H9 (cell line): ENCODE measurements around the gene MED13L. TPM values are rescaled to one million over a fixed set of nuclear protein-coding genes. Genes with fewer than 3 reads are reported as not detected.

ENCODE experiments used
- DNase-seq: peaks from one replicate; pipeline ENCODE4 v3.0.0-alpha.2; 2017
- H2AFZ ChIP-seq: one replicate; pipeline ENCODE4 v1.6.1; 2013; ENCODE audit warnings: mild to moderate bottlenecking, low read length, control low read depth, moderate library complexity
- H2AK5ac ChIP-seq: 2 replicates; pipeline ENCODE4 v1.6.1; 2013; ENCODE audit warnings: low read length, control low read depth, mixed read lengths; ENCODE audit not compliant: insufficient read length
- H2BK120ac ChIP-seq: one replicate; pipeline ENCODE4 v1.6.1; 2013; ENCODE audit warnings: low read depth, mild to moderate bottlenecking, low read length, control low read depth, inconsistent platforms; ENCODE audit not compliant: poor library complexity, severe bottlenecking
- H2BK12ac ChIP-seq: 2 replicates; pipeline ENCODE4 v1.6.1; 2013; ENCODE audit warnings: low read length, control low read depth, mixed read lengths, low read depth; ENCODE audit not compliant: insufficient read length
- H2BK15ac ChIP-seq: 2 replicates; pipeline ENCODE4 v1.6.1; 2013; ENCODE audit warnings: low read depth, low read length, control low read depth
- H2BK20ac ChIP-seq: one replicate; pipeline ENCODE4 v1.6.1; 2013; ENCODE audit warnings: low read depth, mild to moderate bottlenecking, low read length, control low read depth, inconsistent platforms; ENCODE audit not compliant: poor library complexity, severe bottlenecking
- H2BK5ac ChIP-seq: 2 replicates; pipeline ENCODE4 v1.6.1; 2013; ENCODE audit warnings: low read length, control low read depth, mixed read lengths; ENCODE audit not compliant: insufficient read length
- H3K14ac ChIP-seq: 2 replicates; pipeline ENCODE4 v1.6.1; 2013; ENCODE audit warnings: low read length, control low read depth; ENCODE audit not compliant: insufficient read depth
- H3K18ac ChIP-seq: 2 replicates; pipeline ENCODE4 v1.6.1; 2013; ENCODE audit warnings: low read depth, mild to moderate bottlenecking, mixed read lengths, low read length, control low read depth; ENCODE audit not compliant: insufficient read length
- H3K23ac ChIP-seq: 2 replicates; pipeline ENCODE4 v1.6.1; 2013; ENCODE audit warnings: low read length, control low read depth, mixed read lengths, low read depth; ENCODE audit not compliant: insufficient read length
- H3K23me2 ChIP-seq: 2 replicates; pipeline ENCODE4 v1.6.1; 2013; ENCODE audit warnings: low read depth, mild to moderate bottlenecking, mixed read lengths, low read length, control low read depth; ENCODE audit not compliant: insufficient read length, poor library complexity, severe bottlenecking
- H3K27ac ChIP-seq: 2 replicates; pipeline ENCODE4 v1.5.1; 2013; ENCODE audit warnings: low read length, control low read depth, mixed read lengths, low read depth; ENCODE audit not compliant: insufficient read length
- H3K27me3 ChIP-seq: 2 replicates; pipeline ENCODE4 v1.6.1; 2013; ENCODE audit warnings: low read length, control low read depth, inconsistent platforms; ENCODE audit not compliant: insufficient read depth
- H3K4ac ChIP-seq: 2 replicates; pipeline ENCODE4 v1.6.1; 2013; ENCODE audit warnings: low read depth, mild to moderate bottlenecking, control low read depth, inconsistent platforms, low read length, moderate library complexity
- H3K4me1 ChIP-seq: 2 replicates; pipeline ENCODE4 v1.6.1; 2013; ENCODE audit warnings: low read length, control low read depth, inconsistent platforms; ENCODE audit not compliant: insufficient read depth
- H3K4me2 ChIP-seq: 2 replicates; pipeline ENCODE4 v1.6.1; 2013; ENCODE audit warnings: low read length, control low read depth, mixed read lengths; ENCODE audit not compliant: insufficient read length, insufficient read depth
- H3K56ac ChIP-seq: 2 replicates; pipeline ENCODE4 v1.6.1; 2013; ENCODE audit warnings: low read depth, mild to moderate bottlenecking, mixed read lengths, low read length, control low read depth; ENCODE audit not compliant: insufficient read length
- H3K79me1 ChIP-seq: 2 replicates; pipeline ENCODE4 v1.6.1; 2013; ENCODE audit warnings: low read depth, mild to moderate bottlenecking, moderate library complexity, low read length, control low read depth, inconsistent platforms; ENCODE audit not compliant: insufficient read depth, poor library complexity, severe bottlenecking
- H3K79me2 ChIP-seq: 2 replicates; pipeline ENCODE4 v1.6.1; 2013; ENCODE audit warnings: low read length, control low read depth, inconsistent platforms; ENCODE audit not compliant: insufficient read depth
- H3K9ac ChIP-seq: 2 replicates; pipeline ENCODE4 v1.6.1; 2013; ENCODE audit warnings: low read length, control low read depth, mixed read lengths; ENCODE audit not compliant: insufficient read length; ENCODE audit errors: extremely low read depth
- H3K9me3 ChIP-seq: one replicate; pipeline ENCODE4 v1.6.1; 2013; ENCODE audit warnings: low read depth, low read length, inconsistent platforms; ENCODE audit not compliant: control insufficient read depth
- H3T11ph ChIP-seq: one replicate; pipeline ENCODE4 v1.6.1; 2013; ENCODE audit warnings: mild to moderate bottlenecking, low read length, control low read depth, inconsistent platforms
- H4K20me1 ChIP-seq: one replicate; pipeline ENCODE4 v1.6.1; 2013; ENCODE audit not compliant: control insufficient read depth, insufficient read length, insufficient read depth
- H4K5ac ChIP-seq: 2 replicates; pipeline ENCODE4 v1.6.1; 2013; ENCODE audit warnings: low read depth, mild to moderate bottlenecking, mixed read lengths, low read length, control low read depth; ENCODE audit not compliant: insufficient read length
- H4K8ac ChIP-seq: replicated peaks from 2 replicates; pipeline ENCODE4 v1.6.1; 2013; ENCODE audit warnings: low read length, control low read depth, mixed read lengths, low read depth; ENCODE audit not compliant: insufficient read length
- H4K91ac ChIP-seq: 2 replicates; pipeline ENCODE4 v1.6.1; 2013; ENCODE audit warnings: low read depth, mild to moderate bottlenecking, moderate library complexity, mixed read lengths, low read length, control low read depth; ENCODE audit not compliant: insufficient read length
- H3K27ac Mint-ChIP-seq, 3 experiments: 2 replicates in 2 of 3; 3 replicates in 1 of 3; pipeline ENCODE4 v1.8.0; 2020 to 2021; ENCODE audit warnings: mixed read lengths in 3 of 3, mild to moderate bottlenecking in 1 of 3, moderate library complexity in 1 of 3
- H3K27me3 Mint-ChIP-seq: 2 replicates; pipeline ENCODE4 v1.8.0; 2021; ENCODE audit warnings: low read depth, mild to moderate bottlenecking, moderate library complexity, mixed read lengths
- H3K36me3 Mint-ChIP-seq, 3 experiments: 2 replicates in 2 of 3; 3 replicates in 1 of 3; pipeline ENCODE4 v1.8.0; 2020 to 2021; ENCODE audit warnings: low read depth in 3 of 3, mixed read lengths in 3 of 3; ENCODE audit not compliant: insufficient read depth in 1 of 3
- H3K4me1 Mint-ChIP-seq, 2 experiments: 2 replicates each; pipeline ENCODE4 v1.8.0; 2020; ENCODE audit warnings: mixed read lengths in 2 of 2
- H3K4me3 Mint-ChIP-seq, 2 experiments: 2 replicates in 1 of 2; 3 replicates in 1 of 2; pipeline ENCODE4 v1.8.0; 2020 to 2021; ENCODE audit warnings: mild to moderate bottlenecking in 2 of 2, mixed read lengths in 2 of 2, moderate library complexity in 1 of 2
- H3K9me3 Mint-ChIP-seq, 2 experiments: 2 replicates in 1 of 2; 3 replicates in 1 of 2; pipeline ENCODE4 v1.8.0; 2020; ENCODE audit warnings: mild to moderate bottlenecking in 2 of 2, mixed read lengths in 2 of 2, moderate library complexity in 1 of 2
- CTCF ChIP-seq: fragments of 200-600 bp; sonication (generic); conservative IDR thresholded peaks from 3 replicates; pipeline ENCODE4 v1.8.0; 2021; ENCODE audit warnings: antibody characterized with exemption, mild to moderate bottlenecking
- WGBS: extraction: QIAGEN DNeasy Blood & Tissue Kit; methylation state at CpG from one replicate; pipeline ENCODE4 v1.1.7; 2013; ENCODE audit warnings: missing lambda C conversion rate, low lambda C conversion rate, mixed read lengths; ENCODE audit not compliant: insufficient read length; ENCODE audit errors: extremely low coverage; 5-methylcytosine and 5-hydroxymethylcytosine counted together
- total RNA-seq: library from RNA; stranded (reverse); gene quantifications from 2 replicates; pipeline ENCODE4 v1.2.1, GENCODE V29; 2021

The MED13L gene
- total RNA-seq, 1 experiment from 2014 or later = 52.4 TPM

DNA sequence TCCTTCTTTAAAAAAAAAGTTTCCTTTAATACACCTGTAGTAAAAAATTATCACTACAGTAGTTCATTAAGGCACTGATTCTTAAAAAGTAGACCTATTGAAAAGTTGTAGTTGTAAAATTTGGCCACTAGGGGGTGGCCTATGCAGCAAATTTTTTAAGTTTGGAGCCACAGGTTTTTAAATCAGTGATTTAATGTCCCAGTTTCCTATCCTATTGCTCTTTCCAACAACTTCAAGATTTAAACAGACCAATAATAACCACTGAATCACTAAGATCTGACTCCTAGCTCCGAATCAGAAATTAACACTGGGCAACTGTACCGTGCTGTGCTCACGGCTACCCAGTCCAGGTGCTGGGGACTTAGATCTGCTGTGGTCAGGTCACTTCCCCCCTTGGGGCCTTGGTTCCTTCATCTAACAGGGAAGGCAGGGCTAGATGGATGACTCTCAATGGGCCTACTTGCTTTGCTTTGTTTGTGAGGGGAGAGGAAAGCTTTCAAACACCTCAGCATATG is 279.3 kb downstream of the MED13L start:
- no peak overlapping the region for H4K5ac ChIP-seq
- H3K79me1 ChIP-seq = no peaks in the 10 kb centered on the region
- H2BK120ac ChIP-seq = no peak overlapping the region
- H3K79me2 ChIP-seq = no peaks in the 10 kb centered on the region
- no peak overlapping the region for H3K4me2 ChIP-seq
- H3K18ac ChIP-seq = no peak overlapping the region
- no peaks in the 10 kb centered on the region for H3K9me3 ChIP-seq
- no peak overlapping the region for H4K91ac ChIP-seq
- H2BK12ac ChIP-seq = no peak overlapping the region
- no peak overlapping the region for H3K14ac ChIP-seq
- no peaks in the 10 kb centered on the region for H3K4me1 ChIP-seq
- H3K23me2 ChIP-seq = no peaks in the 10 kb centered on the region
- TF ChIP-seq CTCF = peak; percentile 94
- Mint-ChIP-seq H3K27ac (peak overlapping the region in 2 of 3 experiments; percentile 2 to 92; a peak in 3 of 7 replicates), H3K4me3 (no peak overlapping the region), H3K9me3 (no peaks in the 10 kb centered on the region), H3K36me3 (peaks cover 6 to 31% (median 23%) of the 10 kb centered on the region in 3 experiments; a peak in 6 of 7 replicates), H3K27me3 (no peaks in the 10 kb centered on the region), H3K4me1 (peaks cover 13% of the 10 kb centered on the region in 2 experiments)
- H4K8ac ChIP-seq = no peak overlapping the region
- no peak overlapping the region for H3K23ac ChIP-seq
- no peak overlapping the region for H2BK20ac ChIP-seq
- H2AFZ ChIP-seq = no peak overlapping the region
- no peak overlapping the region for H2BK15ac ChIP-seq
- no peak overlapping the region for H3T11ph ChIP-seq
- no peak overlapping the region for H3K27ac ChIP-seq
- no peak overlapping the region for H2BK5ac ChIP-seq
- DNase-seq = peak; percentile 82
- no CpG with 5 or more reads among the region's 3 CpGs for WGBS
- no peak overlapping the region for H3K56ac ChIP-seq
- H3K27me3 ChIP-seq = no peaks in the 10 kb centered on the region
- H3K9ac ChIP-seq = no peak overlapping the region
- no peak overlapping the region for H3K4ac ChIP-seq
- H4K20me1 ChIP-seq = no peaks in the 10 kb centered on the region
- H2AK5ac ChIP-seq = no peak overlapping the region
